GM21619 (cell line): ENCODE results near the gene LRRC30.

Source experiments
- ATAC-seq: cut with Tn5 transposase; IDR thresholded peaks from one replicate; pipeline ENCODE4 v1.9.1; 2021; ENCODE audit not compliant: unreplicated experiment

The LRRC30 gene

DNA sequence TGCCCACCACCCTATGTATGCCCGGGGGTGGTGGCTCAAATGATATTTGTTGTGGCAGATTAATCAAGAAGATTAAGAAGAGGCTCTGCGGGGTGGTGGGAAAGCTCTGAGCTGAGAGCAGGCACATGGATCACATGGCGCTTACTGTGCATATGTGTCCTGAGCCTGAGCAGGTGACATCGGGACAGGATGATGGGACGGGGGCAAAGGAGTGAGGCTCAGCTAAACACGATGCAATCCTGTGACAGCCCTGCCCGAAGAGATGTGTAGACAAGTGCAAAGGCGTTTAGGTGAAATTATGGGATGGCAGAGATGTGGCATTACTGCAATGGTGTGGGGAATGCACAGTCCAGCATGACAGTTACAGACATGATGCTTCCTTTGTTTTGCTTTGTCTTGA is 6.0 kb downstream of the LRRC30 start:
- no peak for ATAC-seq

DNA sequence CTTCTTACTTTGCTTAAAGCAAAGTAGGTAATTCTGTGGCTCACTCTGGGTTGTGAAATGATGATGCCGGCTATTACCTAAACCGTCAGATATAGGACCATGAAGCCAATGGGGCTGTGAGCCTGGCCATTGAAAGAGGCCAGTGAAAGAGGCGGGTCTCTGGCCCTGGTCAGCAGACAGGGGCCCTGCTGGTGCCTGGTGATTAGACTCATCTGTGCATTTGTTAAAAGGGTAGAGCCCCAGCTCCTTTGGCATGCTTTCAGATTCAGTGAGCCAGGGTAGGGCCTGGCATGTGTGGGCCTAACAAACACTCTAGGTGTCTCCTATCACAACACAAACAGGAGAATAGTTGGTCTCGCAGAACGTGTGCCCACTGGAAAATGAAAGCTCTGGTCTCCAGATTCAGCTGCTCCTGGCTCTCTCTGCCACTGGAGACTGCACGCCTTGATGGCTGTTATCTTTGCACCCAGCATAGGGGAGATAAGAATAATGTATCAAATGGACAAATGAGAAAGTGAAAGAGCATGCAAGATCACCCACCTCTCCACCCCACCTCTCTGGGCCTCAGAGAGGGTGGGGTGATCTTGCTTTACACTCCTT is 6.9 kb downstream of the LRRC30 start:
- no peak for ATAC-seq

DNA sequence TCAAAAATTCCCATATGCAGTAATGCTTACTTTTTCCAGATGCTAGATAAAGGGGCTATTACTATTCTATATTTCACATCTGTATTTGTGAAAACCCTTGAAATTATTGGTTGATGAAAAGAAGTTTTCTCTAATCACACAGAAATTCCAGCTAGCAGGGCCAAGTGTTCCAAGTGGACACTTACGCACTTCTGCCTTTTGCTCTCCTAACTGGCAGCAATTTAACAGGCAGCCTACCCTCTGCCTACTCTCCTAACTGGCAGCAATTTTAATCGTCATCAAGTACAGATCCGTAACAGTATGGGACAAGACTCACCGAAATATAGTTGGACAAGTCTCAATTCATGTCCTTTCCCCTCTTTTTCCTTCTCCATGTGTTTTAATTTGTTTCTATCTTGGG is 12.0 kb downstream of the LRRC30 start:
- ATAC-seq = no peak

DNA sequence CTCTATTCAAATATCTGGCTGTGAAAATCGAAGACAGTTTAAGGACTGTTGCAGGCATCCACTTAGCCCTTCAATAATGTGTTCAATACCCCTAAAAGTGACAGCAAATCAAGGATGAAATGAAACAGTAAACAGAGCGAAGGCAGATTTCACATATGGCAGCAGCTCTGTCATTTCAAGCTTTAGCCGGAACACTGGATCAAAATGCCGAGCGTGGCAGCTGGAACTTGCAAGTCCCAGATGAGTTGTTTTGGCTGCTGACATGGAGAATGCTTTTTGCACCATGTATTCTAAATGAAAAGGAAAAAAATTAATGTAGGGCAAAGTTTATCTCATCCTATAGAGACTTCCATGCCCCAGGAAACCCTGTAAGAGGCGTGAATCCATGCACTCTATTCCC is 18.0 kb downstream of the LRRC30 start:
- ATAC-seq = no peak

DNA sequence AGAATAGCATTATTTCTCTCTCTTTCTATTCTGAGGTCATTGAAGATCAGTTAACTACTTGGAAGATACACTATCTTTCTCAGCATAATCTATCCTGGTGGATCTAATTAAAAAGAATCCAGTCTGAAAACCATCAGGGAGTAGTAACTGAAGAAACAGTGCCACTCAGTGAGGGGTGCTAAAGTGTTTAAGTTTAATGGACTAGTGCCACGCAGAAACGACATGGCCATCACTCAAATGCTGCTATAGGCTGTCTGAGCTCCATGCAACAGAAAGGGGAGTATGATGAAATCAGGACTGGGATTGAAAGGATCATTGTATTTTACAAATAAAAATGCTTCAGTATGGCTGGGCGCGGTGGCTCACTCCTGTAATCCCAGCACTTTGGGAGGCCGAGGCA is 23.3 kb downstream of the LRRC30 start:
- ATAC-seq = no peak

DNA sequence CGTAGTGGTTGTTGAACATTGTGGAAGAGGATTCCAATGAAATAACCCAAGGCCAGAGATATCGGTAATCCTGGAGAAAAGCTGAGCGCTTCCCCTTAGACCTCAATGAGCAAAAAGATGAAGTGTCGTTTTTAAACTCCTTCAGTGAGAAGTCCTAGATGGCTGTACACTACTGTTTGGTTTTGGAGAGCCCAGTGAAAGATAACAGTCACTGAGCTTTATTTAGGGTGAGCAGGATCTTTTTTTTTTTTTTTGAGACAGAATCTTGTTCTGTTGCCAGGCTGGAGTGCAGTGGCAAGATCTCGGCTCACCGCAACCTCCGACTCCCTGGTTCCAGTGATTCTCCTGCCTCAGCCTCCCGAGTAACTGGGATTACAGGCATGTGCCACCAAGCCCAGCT is 24.2 kb downstream of the LRRC30 start:
- no peak for ATAC-seq

DNA sequence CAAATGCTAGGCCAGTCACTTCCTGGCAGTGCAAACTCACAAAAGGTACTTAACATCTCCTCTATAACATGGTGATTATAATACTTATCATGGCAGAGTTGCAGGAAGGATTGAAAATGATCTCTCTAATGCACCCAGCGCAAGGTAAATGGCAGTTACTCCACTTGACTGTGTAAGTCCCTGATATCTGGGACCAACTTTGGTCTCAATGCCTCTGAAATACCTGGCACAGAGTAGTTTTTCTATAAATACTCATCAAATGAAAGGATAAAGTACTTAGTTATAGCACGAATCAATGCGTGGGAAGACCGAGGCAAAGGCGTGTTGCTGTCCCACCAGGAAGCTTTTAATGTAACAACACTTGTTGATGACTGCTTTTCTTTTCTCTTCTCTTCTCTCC is 24.8 kb downstream of the LRRC30 start:
- no peak for ATAC-seq

DNA sequence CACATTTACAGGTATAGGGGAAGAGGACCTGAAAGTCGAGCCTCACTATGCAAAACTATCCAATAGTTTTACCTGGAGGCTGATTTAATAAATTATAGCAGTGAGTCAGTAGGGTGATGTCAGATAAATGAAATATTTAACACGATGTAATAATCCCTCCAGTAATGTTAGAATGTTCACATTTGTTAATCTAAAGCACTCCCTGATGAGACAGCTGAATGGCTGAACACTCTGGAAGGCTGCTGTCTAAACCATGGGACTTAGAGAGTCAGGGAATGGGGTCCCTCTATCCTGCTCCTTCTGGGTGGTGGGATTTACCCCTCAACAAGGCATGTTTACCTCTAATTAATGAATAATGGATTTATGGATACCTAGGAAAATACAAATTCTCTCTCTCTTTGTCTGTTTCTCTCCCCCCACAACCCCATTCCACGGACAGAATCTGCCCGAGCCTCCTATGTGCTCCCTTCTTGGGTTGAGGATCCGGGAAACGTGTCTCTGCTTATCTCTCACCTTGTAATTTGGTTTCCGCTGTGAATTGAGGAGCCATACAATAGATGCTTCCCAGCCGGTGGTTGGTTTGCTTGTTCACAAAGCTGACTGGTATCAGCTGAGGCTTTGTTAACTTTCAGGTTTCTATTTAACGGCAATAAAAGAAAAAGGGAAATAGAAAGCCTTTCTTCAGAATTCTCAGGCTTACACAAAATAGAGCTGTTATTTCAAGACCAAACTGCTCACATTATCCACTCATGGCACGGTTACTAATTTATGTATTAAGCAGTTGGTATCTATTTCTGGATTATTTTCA is 25.9 kb downstream of the LRRC30 start:
- no peak for ATAC-seq

DNA sequence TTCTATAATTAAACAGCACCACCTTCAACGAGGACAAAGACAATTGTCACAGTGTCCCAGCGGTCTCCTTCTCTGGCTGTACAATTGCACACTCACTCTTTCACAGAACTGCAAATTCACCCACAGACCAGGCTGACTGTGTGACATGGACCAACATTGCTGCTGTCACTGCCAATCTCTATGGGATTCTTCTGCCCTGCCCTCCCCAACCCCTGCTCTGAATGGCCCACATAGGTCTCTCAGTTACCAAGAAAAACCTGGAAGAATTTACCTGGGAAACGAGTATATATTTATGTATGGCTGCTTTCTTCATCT is 26.5 kb downstream of the LRRC30 start:
- no peak for ATAC-seq

DNA sequence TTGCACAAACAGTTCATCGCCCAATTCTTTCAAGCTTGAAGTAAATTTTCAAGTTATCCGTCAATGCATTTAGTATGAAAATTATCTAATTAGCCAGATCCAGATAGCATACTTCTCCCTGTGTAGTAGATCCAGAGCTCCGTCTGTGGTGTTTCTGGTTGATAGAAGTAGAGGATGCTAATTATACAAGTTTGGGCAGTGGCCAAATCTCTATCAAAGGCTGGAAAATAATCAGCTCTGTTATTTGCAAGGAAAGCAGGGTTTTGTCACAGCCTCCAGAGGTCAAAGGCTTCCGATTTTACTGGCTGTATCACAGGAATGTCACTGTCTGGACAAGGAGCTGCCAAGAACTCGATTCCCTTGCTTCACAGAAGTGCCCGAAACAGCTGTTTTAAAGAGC is 28.6 kb downstream of the LRRC30 start:
- no peak for ATAC-seq

DNA sequence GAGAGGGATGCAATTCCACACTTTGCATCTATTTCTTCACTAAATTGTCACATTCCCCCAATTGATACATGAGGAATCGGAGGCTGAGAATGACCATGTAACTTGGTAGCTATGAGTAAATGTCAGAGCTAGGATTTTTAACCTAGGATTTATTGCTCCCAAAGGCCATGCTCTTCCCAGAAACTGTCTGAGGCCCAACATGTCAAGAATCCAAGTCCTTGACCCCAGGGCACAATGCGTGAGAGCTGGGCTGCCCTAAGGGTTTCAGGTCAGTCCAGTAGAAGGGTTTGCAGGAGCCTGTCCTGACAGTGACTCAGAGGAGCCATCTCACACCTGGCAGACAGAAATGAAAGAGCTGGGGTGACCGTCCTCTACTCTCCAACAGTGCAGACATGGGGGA is 30.3 kb downstream of the LRRC30 start:
- no peak for ATAC-seq

DNA sequence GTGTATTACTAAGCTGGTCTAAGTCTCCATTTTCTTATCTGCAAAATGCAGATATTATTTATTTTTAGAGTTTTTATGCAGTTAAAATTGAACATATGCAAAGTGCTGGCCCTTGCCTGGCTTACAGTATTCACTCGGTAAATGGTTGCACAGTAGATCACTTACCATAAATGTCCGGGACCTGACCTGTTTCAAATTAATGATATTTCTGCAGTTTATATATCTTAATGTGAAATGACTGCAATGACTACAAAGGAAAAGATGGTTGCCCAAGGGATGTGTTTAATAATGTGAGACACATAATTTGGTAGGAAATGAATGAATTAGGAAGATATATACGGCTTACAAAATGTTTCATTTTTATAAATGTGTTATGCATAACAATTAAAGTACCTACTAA is 37.1 kb downstream of the LRRC30 start:
- no peak for ATAC-seq

DNA sequence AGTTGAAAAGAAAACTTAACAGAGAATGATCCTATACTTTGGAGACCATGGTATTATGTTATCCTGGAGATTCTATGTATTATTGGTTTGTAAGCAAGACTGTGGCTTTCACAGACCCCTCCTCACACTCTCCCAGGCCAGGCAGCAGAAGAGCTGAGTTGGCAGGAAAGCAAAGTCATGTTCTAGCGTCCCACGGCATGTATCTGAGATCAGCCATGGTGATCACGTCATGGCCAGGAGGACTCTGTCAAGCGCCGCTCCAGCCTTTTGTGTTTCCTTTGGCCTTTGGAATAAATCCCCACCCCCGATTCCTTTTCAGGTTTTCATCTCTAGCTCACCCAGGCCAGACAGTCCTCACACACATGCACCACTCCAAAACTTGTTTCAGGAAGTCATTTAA is 39.1 kb downstream of the LRRC30 start:
- no peak for ATAC-seq

DNA sequence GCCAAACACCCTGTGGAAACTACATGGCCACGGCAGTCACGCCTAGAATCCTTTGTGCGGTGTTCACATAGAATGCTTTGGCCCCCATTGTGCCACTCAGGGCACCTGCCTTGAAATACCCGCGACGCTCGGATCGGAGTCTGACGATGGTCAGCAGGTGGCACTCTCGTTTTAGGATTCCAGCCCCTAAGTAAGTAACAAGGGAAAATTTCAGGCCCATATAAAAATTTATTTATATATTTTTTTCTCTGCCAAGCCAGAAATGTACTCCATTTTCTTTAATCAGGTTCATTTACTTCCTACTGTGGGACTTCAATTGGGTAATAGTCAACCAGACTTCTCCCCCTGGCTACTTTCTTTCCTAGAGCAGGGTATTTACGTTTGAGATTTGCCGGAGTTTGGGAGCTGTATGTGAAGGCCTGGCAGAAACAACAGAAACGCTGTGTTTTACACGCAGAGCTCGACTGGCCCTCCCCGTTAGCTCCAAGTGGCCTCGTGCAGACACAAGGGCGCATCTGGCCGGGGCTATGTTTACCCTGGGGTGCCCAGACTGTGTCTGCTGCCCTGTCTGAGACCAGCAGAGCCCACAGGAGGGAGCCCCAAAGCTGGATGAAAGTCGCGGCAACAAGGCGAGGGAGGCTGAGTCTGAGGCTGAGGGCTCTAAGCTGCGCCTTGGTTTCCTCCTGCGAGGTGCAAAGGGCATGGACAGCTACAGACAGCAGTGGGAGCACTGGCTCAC is 41.6 kb downstream of the LRRC30 start:
- ATAC-seq = no peak

DNA sequence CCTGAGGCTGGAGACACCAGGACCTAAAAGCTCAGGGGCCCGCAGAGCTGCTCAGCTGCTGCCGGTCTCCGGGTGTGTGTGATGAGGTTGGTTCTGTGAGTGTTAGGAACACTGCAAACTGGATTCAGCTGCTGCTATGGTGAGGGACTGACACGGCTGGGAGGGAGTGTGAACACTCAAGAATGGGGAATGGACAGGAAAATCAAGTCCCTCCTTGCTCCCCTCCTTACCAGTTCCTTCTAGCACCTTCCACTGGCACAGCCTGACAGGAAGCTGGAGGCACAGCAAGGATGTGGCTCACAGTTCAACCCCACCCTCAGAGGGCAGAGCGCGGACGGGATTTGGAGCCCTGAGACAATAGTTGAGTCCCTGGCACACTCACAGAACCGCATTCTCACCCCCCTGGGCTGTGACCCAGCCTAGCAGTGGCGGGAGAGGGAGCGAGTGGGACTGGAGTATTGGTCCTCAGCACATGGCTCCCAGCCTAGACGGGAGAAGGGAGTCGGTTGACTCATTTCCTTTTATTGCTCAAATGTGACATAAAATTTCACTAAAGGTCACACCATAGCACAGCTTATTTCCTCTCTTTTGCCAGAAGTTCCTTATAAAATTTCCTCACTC is 42.5 kb downstream of the LRRC30 start:
- ATAC-seq = no peak

DNA sequence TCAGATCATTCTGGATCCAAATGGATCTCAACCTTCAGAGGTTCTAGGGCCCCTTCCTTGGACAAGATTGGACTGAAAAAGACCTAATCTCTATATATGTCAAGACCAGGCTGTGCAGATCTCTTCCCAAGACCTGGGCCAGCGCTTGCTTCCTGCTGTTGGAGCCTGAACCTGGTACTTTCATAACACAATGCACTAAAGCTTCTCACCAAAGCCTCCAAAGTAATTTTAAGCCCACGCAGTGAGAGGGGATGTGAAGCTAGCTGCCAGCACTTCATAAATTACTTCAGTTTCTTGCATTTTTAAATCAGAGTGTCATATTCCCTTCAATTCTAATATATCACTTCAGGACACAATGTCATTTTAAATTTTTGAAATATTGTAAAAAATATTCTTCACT is 50.7 kb downstream of the LRRC30 start:
- ATAC-seq = no peak
